Measurements from ENCODE around the gene RPS16.
A peak's percentile ranks its signal among the peaks of the same experiment; 100 is the strongest.

Gene RPS16

GRCh38 chr19:39471756-39472536 is 36.2 kb upstream of the RPS16 start (continued):
- no peak for TF ChIP-seq ZSCAN18 (tag by site-specific recombination; IDR thresholded peaks at IDR 0.05)
- TF ChIP-seq ZNF670 (tag by site-specific recombination; IDR thresholded peaks at IDR 0.05; ENCODE audit: low read depth) = no peak
- TF ChIP-seq ZBTB21 (tag by site-specific recombination; IDR thresholded peaks at IDR 0.05) = no peak
- no peak for TF ChIP-seq ZSCAN30 (tag by site-specific recombination; IDR thresholded peaks at IDR 0.05)
- no peak for TF ChIP-seq ZNF473 (tag by site-specific recombination; IDR thresholded peaks at IDR 0.05)
- no peak for TF ChIP-seq REST (tag by site-specific recombination; IDR thresholded peaks at IDR 0.05)
- no peak for TF ChIP-seq ZNF169 (tag by site-specific recombination; IDR thresholded peaks at IDR 0.05)
- TF ChIP-seq ZNF645 (tag by site-specific recombination; IDR thresholded peaks at IDR 0.05) = no peak
- no peak for TF ChIP-seq TSHZ1 (tag by site-specific recombination; IDR thresholded peaks at IDR 0.05; ENCODE audit: borderline replicate concordance)
- no peak for TF ChIP-seq HOXC10 (CRISPR knock-in tag; IDR thresholded peaks at IDR 0.05)
- no peak for TF ChIP-seq OVOL3 (tag by site-specific recombination; IDR thresholded peaks at IDR 0.05)
- no peak for TF ChIP-seq YY2 (tag by site-specific recombination; IDR thresholded peaks at IDR 0.05)
- no peak for TF ChIP-seq ZNF560 (tag by site-specific recombination; IDR thresholded peaks at IDR 0.05; ENCODE audit: borderline replicate concordance)
- TF ChIP-seq ZSCAN5A (tag by site-specific recombination; IDR thresholded peaks at IDR 0.05) = no peak
- no peak for TF ChIP-seq ZNF629 (tag by site-specific recombination; IDR thresholded peaks at IDR 0.05)
- no peak for TF ChIP-seq ZNF660 (tag by site-specific recombination; IDR thresholded peaks at IDR 0.05)
- no peak for TF ChIP-seq PRDM1 (tag by site-specific recombination; IDR thresholded peaks at IDR 0.05)
- peak; percentile 99 for TF ChIP-seq ZNF623 (tag by site-specific recombination; IDR thresholded peaks at IDR 0.05)
- 0 out of 2 replicates have a peak, but pooled peaks have one; percentile 44 for TF ChIP-seq ZFHX2 (tag by site-specific recombination; conservative IDR thresholded peaks at IDR 0.05)
- TF ChIP-seq ZFP69B (tag by site-specific recombination; IDR thresholded peaks at IDR 0.05) = no peak
- TF ChIP-seq ZNF664 (tag by site-specific recombination; IDR thresholded peaks at IDR 0.05) = peak; percentile 88
- no peak for TF ChIP-seq ZBTB49 (tag by site-specific recombination; IDR thresholded peaks at IDR 0.05; ENCODE audit: low read depth)
- no peak for TF ChIP-seq ZFP3 (tag by site-specific recombination; IDR thresholded peaks at IDR 0.05; ENCODE audit: low read depth)
- no peak for TF ChIP-seq ZNF175 (tag by site-specific recombination; IDR thresholded peaks at IDR 0.05)
- no peak for TF ChIP-seq HOXA7 (CRISPR knock-in tag; IDR thresholded peaks at IDR 0.05; ENCODE audit: borderline replicate concordance)
- TF ChIP-seq ZNF561 (tag by site-specific recombination; IDR thresholded peaks at IDR 0.05; ENCODE audit: borderline replicate concordance) = no peak
- TF ChIP-seq ZNF548 (tag by site-specific recombination; IDR thresholded peaks at IDR 0.05) = no peak
